Esophagus muscularis mucosa (tissue), 3 donors: ENCODE results near the gene GSTO2.

Experiments used
- POLR2AphosphoS5 ChIP-seq, 2 donors: sonication (generic); formaldehyde crosslinking; IDR thresholded peaks; one replicate each; pipeline ENCODE4 v1.6.1; 2017; ENCODE audit warnings: antibody characterized with exemption in 2 of 2
- TF ChIP-seq, protein P1 (sequence below), 3 experiments: fragments of 200-600 bp in 2 of 3; fragments of 450-650 bp in 1 of 3; sonication (generic) in 2 of 3; IDR thresholded peaks; one replicate each; pipeline ENCODE4 v1.5.1; 2017 to 2019; ENCODE audit warnings: antibody characterized with exemption in 3 of 3, mild to moderate bottlenecking in 2 of 3, moderate library complexity in 1 of 3

GRCh38 chr10:104303594-104304355 is 34.8 kb downstream of the GSTO2 start:
- TF ChIP-seq, protein P1, sequence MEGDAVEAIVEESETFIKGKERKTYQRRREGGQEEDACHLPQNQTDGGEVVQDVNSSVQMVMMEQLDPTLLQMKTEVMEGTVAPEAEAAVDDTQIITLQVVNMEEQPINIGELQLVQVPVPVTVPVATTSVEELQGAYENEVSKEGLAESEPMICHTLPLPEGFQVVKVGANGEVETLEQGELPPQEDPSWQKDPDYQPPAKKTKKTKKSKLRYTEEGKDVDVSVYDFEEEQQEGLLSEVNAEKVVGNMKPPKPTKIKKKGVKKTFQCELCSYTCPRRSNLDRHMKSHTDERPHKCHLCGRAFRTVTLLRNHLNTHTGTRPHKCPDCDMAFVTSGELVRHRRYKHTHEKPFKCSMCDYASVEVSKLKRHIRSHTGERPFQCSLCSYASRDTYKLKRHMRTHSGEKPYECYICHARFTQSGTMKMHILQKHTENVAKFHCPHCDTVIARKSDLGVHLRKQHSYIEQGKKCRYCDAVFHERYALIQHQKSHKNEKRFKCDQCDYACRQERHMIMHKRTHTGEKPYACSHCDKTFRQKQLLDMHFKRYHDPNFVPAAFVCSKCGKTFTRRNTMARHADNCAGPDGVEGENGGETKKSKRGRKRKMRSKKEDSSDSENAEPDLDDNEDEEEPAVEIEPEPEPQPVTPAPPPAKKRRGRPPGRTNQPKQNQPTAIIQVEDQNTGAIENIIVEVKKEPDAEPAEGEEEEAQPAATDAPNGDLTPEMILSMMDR (IDR thresholded peaks at IDR 0.05) = no peak
- TF ChIP-seq POLR2AphosphoS5 (IDR thresholded peaks at IDR 0.05) = no peak
